Esophagus squamous epithelium (tissue), 4 donors: ENCODE results near the gene ANGEL2.

Experiments used
- POLR2A ChIP-seq, 4 donors: fragments of 450-650 bp; IDR thresholded peaks; one replicate each; pipeline ENCODE4 v1.6.1; 2017; ENCODE audit warnings: antibody characterized with exemption in 4 of 4, mild to moderate bottlenecking in 4 of 4, moderate library complexity in 3 of 4
- TF ChIP-seq, protein P1 (sequence below), 6 experiments: fragments of 450-650 bp in 4 of 6; fragments of 200-600 bp in 2 of 6; sonication (generic) in 2 of 6; IDR thresholded peaks; one replicate each; pipeline ENCODE4 v1.5.1; 2016 to 2019; ENCODE audit warnings: antibody characterized with exemption in 6 of 6, mild to moderate bottlenecking in 4 of 6, moderate library complexity in 4 of 6

DNA sequence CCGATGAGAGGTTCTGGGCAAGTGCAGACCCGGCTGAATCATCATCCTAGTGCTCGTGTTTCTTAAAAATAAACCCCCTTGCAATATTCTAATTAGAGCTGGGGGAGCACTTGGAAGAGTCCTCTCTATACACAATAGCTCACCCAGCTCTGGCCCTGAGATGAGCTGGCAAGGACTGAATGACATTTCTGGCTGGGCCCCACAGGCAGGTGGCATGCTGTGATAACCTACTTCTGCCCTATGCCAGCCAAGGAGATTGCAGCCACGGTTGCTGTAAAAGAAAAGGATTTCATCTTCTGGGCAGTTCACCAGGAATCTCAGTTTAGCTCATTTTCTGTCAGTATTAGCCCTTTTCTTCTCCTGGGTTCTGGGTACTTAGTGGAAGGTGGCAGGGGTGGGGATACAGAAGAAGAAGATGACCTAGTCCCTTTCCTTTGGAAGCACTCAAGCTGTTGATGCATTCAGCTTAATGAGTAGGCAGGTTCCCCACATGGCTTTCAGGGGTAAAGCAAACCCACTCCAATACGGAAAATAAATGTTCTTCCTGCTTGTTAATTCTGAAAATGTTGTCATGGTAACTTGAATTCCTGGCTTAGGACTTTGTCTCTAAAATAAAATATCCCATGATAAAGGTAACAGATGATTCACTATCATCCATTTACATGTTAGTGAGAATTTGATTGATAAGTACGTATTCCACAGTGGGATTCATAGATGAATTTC lies 33.1 kb downstream of the ANGEL2 start:
- no peak for TF ChIP-seq POLR2A (IDR thresholded peaks at IDR 0.05)
- TF ChIP-seq, protein P1, sequence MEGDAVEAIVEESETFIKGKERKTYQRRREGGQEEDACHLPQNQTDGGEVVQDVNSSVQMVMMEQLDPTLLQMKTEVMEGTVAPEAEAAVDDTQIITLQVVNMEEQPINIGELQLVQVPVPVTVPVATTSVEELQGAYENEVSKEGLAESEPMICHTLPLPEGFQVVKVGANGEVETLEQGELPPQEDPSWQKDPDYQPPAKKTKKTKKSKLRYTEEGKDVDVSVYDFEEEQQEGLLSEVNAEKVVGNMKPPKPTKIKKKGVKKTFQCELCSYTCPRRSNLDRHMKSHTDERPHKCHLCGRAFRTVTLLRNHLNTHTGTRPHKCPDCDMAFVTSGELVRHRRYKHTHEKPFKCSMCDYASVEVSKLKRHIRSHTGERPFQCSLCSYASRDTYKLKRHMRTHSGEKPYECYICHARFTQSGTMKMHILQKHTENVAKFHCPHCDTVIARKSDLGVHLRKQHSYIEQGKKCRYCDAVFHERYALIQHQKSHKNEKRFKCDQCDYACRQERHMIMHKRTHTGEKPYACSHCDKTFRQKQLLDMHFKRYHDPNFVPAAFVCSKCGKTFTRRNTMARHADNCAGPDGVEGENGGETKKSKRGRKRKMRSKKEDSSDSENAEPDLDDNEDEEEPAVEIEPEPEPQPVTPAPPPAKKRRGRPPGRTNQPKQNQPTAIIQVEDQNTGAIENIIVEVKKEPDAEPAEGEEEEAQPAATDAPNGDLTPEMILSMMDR (IDR thresholded peaks at IDR 0.05): no peak
